Osteoblast (primary cell): Measurements from ENCODE around the gene LUZP2. TPM values are rescaled to one million over a fixed set of nuclear protein-coding genes. Genes with fewer than 3 reads are reported as not detected.

Source experiments
- DNase-seq: peaks from one replicate; pipeline ENCODE4 v3.0.0; 2011; ENCODE audit warnings: low spot score, mixed read lengths; ENCODE audit not compliant: insufficient read length; ENCODE audit errors: missing footprints
- H2AFZ ChIP-seq: 2 replicates; pipeline ENCODE4 v1.6.0; 2011; ENCODE audit warnings: mild to moderate bottlenecking, low read length
- H3K27ac ChIP-seq: 2 replicates; pipeline ENCODE4 v1.5.1; 2011; ENCODE audit warnings: mild to moderate bottlenecking, low read depth, low read length, moderate library complexity
- H3K27me3 ChIP-seq: 2 replicates; pipeline ENCODE4 v1.6.0; 2012; ENCODE audit warnings: mild to moderate bottlenecking, control low read depth, inconsistent platforms, low read length, moderate library complexity; ENCODE audit not compliant: insufficient read depth
- H3K36me3 ChIP-seq: 2 replicates; pipeline ENCODE4 v1.5.1; 2011; ENCODE audit warnings: mild to moderate bottlenecking, low read length, control low read depth, moderate library complexity; ENCODE audit not compliant: insufficient read depth
- H3K4me1 ChIP-seq: 2 replicates; pipeline ENCODE4 v1.5.1; 2011; ENCODE audit warnings: mild to moderate bottlenecking, low read length, control low read depth, moderate library complexity; ENCODE audit not compliant: insufficient read depth
- H3K4me2 ChIP-seq: 2 replicates; pipeline ENCODE4 v1.6.0; 2011; ENCODE audit warnings: mild to moderate bottlenecking, low read length; ENCODE audit not compliant: insufficient read depth
- H3K4me3 ChIP-seq: fragments of 200-600 bp; sonication (generic); 3 replicates; pipeline ENCODE4 v1.5.1; 2012; ENCODE audit warnings: mild to moderate bottlenecking, low read length, inconsistent platforms; ENCODE audit not compliant: insufficient read depth
- H3K79me2 ChIP-seq: 2 replicates; pipeline ENCODE4 v1.6.0; 2012; ENCODE audit warnings: mild to moderate bottlenecking, low read length, control low read depth, inconsistent platforms; ENCODE audit not compliant: insufficient read depth
- H3K9me3 ChIP-seq: 2 replicates; pipeline ENCODE4 v1.5.1; 2011; ENCODE audit warnings: low read depth, low read length, control low read depth
- H4K20me1 ChIP-seq: 2 replicates; pipeline ENCODE4 v1.6.0; 2012; ENCODE audit warnings: mild to moderate bottlenecking, low read length, control low read depth; ENCODE audit not compliant: insufficient read depth
- CTCF ChIP-seq: IDR thresholded peaks from 2 replicates; pipeline ENCODE4 v1.5.1; 2011; ENCODE audit warnings: mild to moderate bottlenecking, low read depth, low read length, moderate library complexity; ENCODE audit errors: extremely low read depth
- total RNA-seq: library from RNA; depleted of rRNA; stranded (reverse); fragments of >200 nt; gene quantifications from 2 replicates; pipeline ENCODE4 v1.2.3, GENCODE V29; 2012

The LUZP2 gene
- total RNA-seq, 1 donor: not detected

GRCh38 chr11:24637520-24637919, 140.7 kb downstream of the LUZP2 start:
- no peaks in the 10 kb centered on the region for H3K4me1 ChIP-seq
- H3K36me3 ChIP-seq: no peaks in the 10 kb centered on the region
- no peak overlapping the region for H3K4me3 ChIP-seq
- H4K20me1 ChIP-seq: no peaks in the 10 kb centered on the region
- TF ChIP-seq CTCF: no peak
- H2AFZ ChIP-seq: no peak overlapping the region
- DNase-seq: no peak
- H3K4me2 ChIP-seq: no peak overlapping the region
- H3K9me3 ChIP-seq: no peaks in the 10 kb centered on the region
- H3K27me3 ChIP-seq: no peaks in the 10 kb centered on the region
- H3K27ac ChIP-seq: no peak overlapping the region
- no peaks in the 10 kb centered on the region for H3K79me2 ChIP-seq

DNA sequence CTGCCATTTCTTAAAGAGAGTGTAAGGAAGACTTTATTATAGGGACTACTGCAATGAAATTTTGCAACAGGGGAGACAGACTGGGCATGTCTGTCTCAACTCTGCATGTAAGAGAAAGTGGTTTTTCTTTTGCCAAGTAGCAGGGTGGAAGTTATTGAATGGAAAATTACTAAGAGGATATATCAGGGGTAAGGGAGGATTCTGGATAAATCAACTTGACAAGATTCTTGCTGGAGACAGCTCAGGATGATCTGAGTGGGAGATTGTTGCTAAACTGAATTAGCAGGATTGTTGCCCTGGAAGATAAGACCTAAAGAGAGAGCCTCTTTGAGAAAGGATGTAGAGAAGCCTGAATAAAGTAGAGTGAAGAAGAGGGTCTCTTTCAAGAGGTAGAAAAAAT, 145.8 kb downstream of the LUZP2 start:
- no peak for TF ChIP-seq CTCF
- H4K20me1 ChIP-seq: no peaks in the 10 kb centered on the region
- no peaks in the 10 kb centered on the region for H3K79me2 ChIP-seq
- no peaks in the 10 kb centered on the region for H3K27me3 ChIP-seq
- H3K4me1 ChIP-seq: no peaks in the 10 kb centered on the region
- no peak for DNase-seq
- no peaks in the 10 kb centered on the region for H3K36me3 ChIP-seq
- H2AFZ ChIP-seq: no peak overlapping the region
- no peaks in the 10 kb centered on the region for H3K9me3 ChIP-seq
- no peak overlapping the region for H3K27ac ChIP-seq
- H3K4me2 ChIP-seq: no peak overlapping the region
- no peak overlapping the region for H3K4me3 ChIP-seq

DNA sequence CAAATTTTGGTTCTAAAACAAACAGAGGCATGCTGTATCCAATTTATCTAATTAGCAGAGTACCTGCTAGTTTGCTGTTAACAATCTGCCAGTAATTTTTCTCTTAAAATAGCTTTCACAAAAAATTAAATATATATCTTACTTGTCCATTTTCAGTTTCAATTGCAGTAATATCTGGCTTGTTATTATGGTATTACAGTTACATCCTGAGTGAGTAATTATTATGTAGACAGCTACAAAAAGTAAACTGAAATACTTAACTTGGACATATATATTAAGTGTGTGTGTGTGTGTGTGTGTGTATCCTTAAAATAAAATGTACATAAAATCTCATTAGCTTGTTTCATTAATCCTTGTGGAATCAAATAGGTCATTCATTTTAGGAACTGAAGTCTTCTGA, 148.7 kb downstream of the LUZP2 start:
- Histone ChIP-seq H3K27me3 (no peaks in the 10 kb centered on the region), H3K4me3 (no peak overlapping the region), H3K27ac (no peak overlapping the region), H4K20me1 (no peaks in the 10 kb centered on the region), H3K4me2 (no peak overlapping the region), H3K4me1 (no peaks in the 10 kb centered on the region), H3K79me2 (no peaks in the 10 kb centered on the region), H3K9me3 (no peaks in the 10 kb centered on the region), H3K36me3 (no peaks in the 10 kb centered on the region), H2AFZ (no peak overlapping the region)
- TF ChIP-seq CTCF: no peak
- no peak for DNase-seq

- no peak for TF ChIP-seq CTCF
- H3K36me3 ChIP-seq: no peaks in the 10 kb centered on the region
- H3K4me1 ChIP-seq: no peaks in the 10 kb centered on the region
- H3K27ac ChIP-seq: no peak overlapping the region
- H3K27me3 ChIP-seq: no peaks in the 10 kb centered on the region
- no peaks in the 10 kb centered on the region for H3K79me2 ChIP-seq
- H3K4me3 ChIP-seq: no peak overlapping the region
- H3K4me2 ChIP-seq: no peak overlapping the region
- no peaks in the 10 kb centered on the region for H4K20me1 ChIP-seq
- H2AFZ ChIP-seq: no peak overlapping the region
- DNase-seq: no peak
- H3K9me3 ChIP-seq: no peaks in the 10 kb centered on the region
Observed at GRCh38 chr11:24651873-24652272, 155.0 kb downstream of the LUZP2 start.
